GM18519 (cell line): Measurements from ENCODE around the gene DENND6B.
"Not testable (repeated sequence)": the region's sequence is repeated elsewhere in the genome, so short reads cannot be mapped to it uniquely, and the experiment has no call there.

Experiments
- ATAC-seq: cut with Tn5 transposase; IDR thresholded peaks from one replicate; pipeline ENCODE4 v1.9.1; 2021; ENCODE audit warnings: mild to moderate bottlenecking, moderate library complexity; ENCODE audit not compliant: unreplicated experiment, low FRiP score

DENND6B gene

GRCh38 chr22:50274771-50275170 lies 52.0 kb downstream of the DENND6B start:
- ATAC-seq, result no peak

GRCh38 chr22:50274311-50274710 lies 52.5 kb downstream of the DENND6B start:
- no peak for ATAC-seq

GRCh38 chr22:50273781-50274180 lies 53.0 kb downstream of the DENND6B start:
- ATAC-seq, result not testable (repeated sequence)

- not testable (repeated sequence) for ATAC-seq
Measured at GRCh38 chr22:50273352-50273751, 53.5 kb downstream of the DENND6B start.

GRCh38 chr22:50272044-50272802 lies 54.6 kb downstream of the DENND6B start:
- no peak for ATAC-seq

- no peak for ATAC-seq
Measured at GRCh38 chr22:50271519-50271970, 55.3 kb downstream of the DENND6B start.

- ATAC-seq, result no peak
Measured at GRCh38 chr22:50270666-50271394, 56.0 kb downstream of the DENND6B start.

GRCh38 chr22:50269970-50270665 lies 56.7 kb downstream of the DENND6B start, which contains the start of gene MAPK11:
TSS of gene MAPK11 (minus strand) at chr22:50270380. CDS start at chr22:50270292, 88 bp downstream.
- no peak for ATAC-seq

- no peak for ATAC-seq
Measured at GRCh38 chr22:50269573-50269969, 57.2 kb downstream of the DENND6B start.

GRCh38 chr22:50268655-50269113 lies 58.1 kb downstream of the DENND6B start:
- no peak for ATAC-seq

- ATAC-seq, result no peak
Measured at GRCh38 chr22:50267591-50268390, 59.0 kb downstream of the DENND6B start.

- no peak for ATAC-seq
Measured at GRCh38 chr22:50266994-50267393, 59.8 kb downstream of the DENND6B start.

GRCh38 chr22:50264946-50265669 lies 61.7 kb downstream of the DENND6B start:
- ATAC-seq, result no peak

- ATAC-seq, result no peak
Measured at GRCh38 chr22:50264104-50264745, 62.6 kb downstream of the DENND6B start.

GRCh38 chr22:50262973-50263617 lies 63.7 kb downstream of the DENND6B start:
- ATAC-seq, result no peak

- ATAC-seq, result no peak
Measured at GRCh38 chr22:50262460-50262911, 64.3 kb downstream of the DENND6B start.

- ATAC-seq, result no peak
Measured at GRCh38 chr22:50261615-50262459, 65.0 kb downstream of the DENND6B start, which contains the start of gene MAPK12. TSS of gene MAPK12 (minus strand) at chr22:50261683. CDS start at chr22:50261509, 174 bp downstream.
